G401 (cell line): Measurements from ENCODE around the gene DLG4. TPM values are rescaled to one million over a fixed set of nuclear protein-coding genes. Genes with fewer than 3 reads are reported as not detected.
A peak's percentile ranks its signal among the peaks of the same experiment; 100 is the strongest.
"Not testable (repeated sequence)": the region's sequence is repeated elsewhere in the genome, so short reads cannot be mapped to it uniquely, and the experiment has no call there.

Source experiments
- DNase-seq: peaks from one replicate; pipeline ENCODE4 v3.0.0-alpha.2; 2015; ENCODE audit warnings: low spot score
- in situ Hi-C: cut with HindIII; loops from 2 replicates; pipeline ENCODE4 v1.10.0; 2016; ENCODE audit warnings: low sequenced_read_pairs, mixed read lengths
- total RNA-seq: library from RNA; depleted of rRNA; stranded (reverse); fragments of >200 nt; shearing (Covaris generic); gene quantifications from 2 replicates; pipeline ENCODE4 v1.2.3, GENCODE V29; 2014

The DLG4 gene
- total RNA-seq, 1 experiment from 2014 or later = 15.5 TPM

GRCh38 chr17:7176107-7176840 is 43.4 kb downstream of the DLG4 start:
- DNase-seq = no peak
- in situ Hi-C loops = no loop called here

GRCh38 chr17:7175330-7175733 is 44.3 kb downstream of the DLG4 start:
- in situ Hi-C loops = no loop called here
- no peak for DNase-seq

GRCh38 chr17:7174603-7175326 is 44.9 kb downstream of the DLG4 start:
- in situ Hi-C loops = no loop called here
- DNase-seq = no peak

GRCh38 chr17:7173687-7174602 is 45.7 kb downstream of the DLG4 start:
- in situ Hi-C loops = no loop called here
- DNase-seq = peak; percentile 84

GRCh38 chr17:7172522-7173191 is 47.0 kb downstream of the DLG4 start:
- DNase-seq, in situ Hi-C loops: not testable (repeated sequence)

GRCh38 chr17:7169565-7169908 is 50.1 kb downstream of the DLG4 start:
- in situ Hi-C loops, DNase-seq: not testable (repeated sequence)

- DNase-seq, in situ Hi-C loops: not testable (repeated sequence)
Measured at GRCh38 chr17:7168841-7169564, 50.6 kb downstream of the DLG4 start.

- in situ Hi-C loops = no loop called here
Measured at GRCh38 chr17:7167832-7168231, 51.8 kb downstream of the DLG4 start.

GRCh38 chr17:7166873-7167272 is 52.8 kb downstream of the DLG4 start:
- no peak for DNase-seq
- in situ Hi-C loops = no loop called here

More at GRCh38 chr17:7167832-7168231, 51.8 kb downstream of the DLG4 start:
- DNase-seq = no peak

- in situ Hi-C loops, DNase-seq: not testable (repeated sequence)
Measured at GRCh38 chr17:7159571-7159970, 60.1 kb downstream of the DLG4 start.

- DNase-seq, in situ Hi-C loops: not testable (repeated sequence)
Measured at GRCh38 chr17:7158424-7158823, 61.2 kb downstream of the DLG4 start.

GRCh38 chr17:7156342-7156940 is 63.2 kb downstream of the DLG4 start:
- in situ Hi-C loops = no loop called here
- DNase-seq = no peak

- in situ Hi-C loops = no loop called here
- no peak for DNase-seq
Measured at GRCh38 chr17:7147772-7148171, 71.9 kb downstream of the DLG4 start.

- DNase-seq = no peak
- in situ Hi-C loops = no loop called here
Measured at GRCh38 chr17:7146115-7146514, 73.5 kb downstream of the DLG4 start.

GRCh38 chr17:7144213-7144612 is 75.4 kb downstream of the DLG4 start:
- DNase-seq = no peak
- in situ Hi-C loops = no loop called here

GRCh38 chr17:7141824-7142223 is 77.8 kb downstream of the DLG4 start:
- DNase-seq = no peak
- in situ Hi-C loops = no loop called here

- no peak for DNase-seq
- in situ Hi-C loops = no loop called here
Measured at GRCh38 chr17:7139400-7139799, 80.2 kb downstream of the DLG4 start.

- no peak for DNase-seq
- in situ Hi-C loops = no loop called here
Measured at GRCh38 chr17:7138800-7139381, 80.7 kb downstream of the DLG4 start.
